Ascending aorta (tissue), 2 donors: Measurements from ENCODE around the gene DNTTIP2. TPM values are rescaled to one million over a fixed set of nuclear protein-coding genes. Genes with fewer than 3 reads are reported as not detected.

Experiments used
- DNase-seq, 2 donors: peaks; one replicate each; pipeline ENCODE4 v3.0.0-alpha.2; 2019; ENCODE audit warnings: low spot score in 2 of 2
- H3K27ac ChIP-seq, 2 donors: fragments of 200-600 bp; sonication (generic); one replicate each; pipeline ENCODE4 v1.5.1; 2016 to 2017; ENCODE audit warnings: mild to moderate bottlenecking in 1 of 2
- H3K27me3 ChIP-seq: fragments of 200-600 bp; sonication (generic); one replicate; pipeline ENCODE4 v1.5.1; 2017
- H3K36me3 ChIP-seq, 2 donors: fragments of 200-600 bp; sonication (generic); one replicate each; pipeline ENCODE4 v1.5.1; 2016
- H3K4me1 ChIP-seq, 2 donors: fragments of 200-600 bp; sonication (generic); one replicate each; pipeline ENCODE4 v1.5.1; 2016 to 2017; ENCODE audit warnings: mild to moderate bottlenecking in 1 of 2
- H3K4me3 ChIP-seq, 2 donors: fragments of 200-600 bp; sonication (generic); one replicate each; pipeline ENCODE4 v1.5.1; 2016 to 2017; ENCODE audit warnings: mild to moderate bottlenecking in 1 of 2
- H3K9me3 ChIP-seq, 2 donors: fragments of 200-600 bp; sonication (generic); one replicate each; pipeline ENCODE4 v1.5.1; 2016
- intact Hi-C: fragments of 100-400 bp; cut with DNase I; formaldehyde crosslinking; loops from one replicate; pipeline ENCODE4 v1.15.1; 2023
- total RNA-seq: library from RNA; depleted of rRNA; stranded (reverse); fragments of >200 nt; gene quantifications from one replicate; pipeline ENCODE4 v1.1.0, GENCODE V29; 2016
- TF ChIP-seq, protein P1 (sequence below), 3 experiments: fragments of 200-600 bp in 2 of 3; fragments of 450-650 bp in 1 of 3; sonication (generic) in 2 of 3; IDR thresholded peaks; one replicate each; pipeline ENCODE4 v1.5.1; 2016 to 2019; ENCODE audit warnings: antibody characterized with exemption in 3 of 3, mild to moderate bottlenecking in 1 of 3, moderate library complexity in 1 of 3

DNTTIP2 gene
- total RNA-seq, 1 donor from 2014 or later: 27.1 TPM

DNA sequence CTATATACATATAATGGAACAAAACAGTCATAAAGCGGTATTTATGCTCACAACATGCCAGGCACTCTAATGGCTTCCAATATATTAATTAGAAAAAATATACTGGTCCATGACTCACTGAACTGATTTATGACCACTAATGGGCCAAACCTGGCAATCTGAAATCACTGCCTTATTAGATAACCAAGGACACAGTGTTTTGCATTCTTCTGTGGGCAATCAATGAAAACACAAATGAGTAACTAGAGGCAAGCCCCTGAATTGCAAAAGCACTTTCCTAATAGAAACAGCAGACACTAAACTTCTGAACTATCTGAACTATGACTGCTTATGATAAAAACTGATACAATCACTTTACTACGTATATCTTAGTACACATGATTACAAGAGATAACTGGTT, 26.7 kb upstream of the DNTTIP2 start:
- H3K4me3 ChIP-seq: no peak overlapping the region
- H3K9me3 ChIP-seq: no peaks in the 10 kb centered on the region
- H3K27ac ChIP-seq: no peak overlapping the region
- no peak for DNase-seq
- peaks cover 0 to 7% of the 10 kb centered on the region in 2 donors for H3K4me1 ChIP-seq
- peaks cover 0 to 3% of the 10 kb centered on the region in 2 donors for H3K36me3 ChIP-seq
- TF ChIP-seq, protein P1, sequence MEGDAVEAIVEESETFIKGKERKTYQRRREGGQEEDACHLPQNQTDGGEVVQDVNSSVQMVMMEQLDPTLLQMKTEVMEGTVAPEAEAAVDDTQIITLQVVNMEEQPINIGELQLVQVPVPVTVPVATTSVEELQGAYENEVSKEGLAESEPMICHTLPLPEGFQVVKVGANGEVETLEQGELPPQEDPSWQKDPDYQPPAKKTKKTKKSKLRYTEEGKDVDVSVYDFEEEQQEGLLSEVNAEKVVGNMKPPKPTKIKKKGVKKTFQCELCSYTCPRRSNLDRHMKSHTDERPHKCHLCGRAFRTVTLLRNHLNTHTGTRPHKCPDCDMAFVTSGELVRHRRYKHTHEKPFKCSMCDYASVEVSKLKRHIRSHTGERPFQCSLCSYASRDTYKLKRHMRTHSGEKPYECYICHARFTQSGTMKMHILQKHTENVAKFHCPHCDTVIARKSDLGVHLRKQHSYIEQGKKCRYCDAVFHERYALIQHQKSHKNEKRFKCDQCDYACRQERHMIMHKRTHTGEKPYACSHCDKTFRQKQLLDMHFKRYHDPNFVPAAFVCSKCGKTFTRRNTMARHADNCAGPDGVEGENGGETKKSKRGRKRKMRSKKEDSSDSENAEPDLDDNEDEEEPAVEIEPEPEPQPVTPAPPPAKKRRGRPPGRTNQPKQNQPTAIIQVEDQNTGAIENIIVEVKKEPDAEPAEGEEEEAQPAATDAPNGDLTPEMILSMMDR (IDR thresholded peaks at IDR 0.05): no peak
- H3K27me3 ChIP-seq: no peaks in the 10 kb centered on the region
- intact Hi-C loops: loop anchor here (10.0 kb wide), 1 partner anchor 429 kb away; no protein-coding TSS in a partner anchor

DNA sequence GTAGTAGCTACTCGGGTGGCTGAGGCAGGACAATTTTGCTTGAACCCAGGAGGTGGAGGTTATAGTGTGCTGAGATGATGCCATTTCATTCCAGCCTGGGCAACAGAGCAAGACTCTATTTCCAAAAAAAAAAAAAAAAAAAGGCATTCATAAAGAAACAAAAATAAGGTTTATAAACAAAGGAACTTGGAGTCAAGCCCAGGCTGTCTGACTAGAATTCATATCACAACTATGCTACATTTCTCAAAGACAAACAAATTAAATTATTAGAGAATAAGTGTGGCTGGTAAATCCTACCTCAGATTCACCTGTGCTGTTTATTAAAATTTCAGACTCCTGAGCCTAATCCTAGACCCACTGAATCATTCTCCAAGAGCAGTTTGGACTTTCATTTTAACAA, 26.0 kb upstream of the DNTTIP2 start:
- no peaks in the 10 kb centered on the region for H3K27me3 ChIP-seq

DNA sequence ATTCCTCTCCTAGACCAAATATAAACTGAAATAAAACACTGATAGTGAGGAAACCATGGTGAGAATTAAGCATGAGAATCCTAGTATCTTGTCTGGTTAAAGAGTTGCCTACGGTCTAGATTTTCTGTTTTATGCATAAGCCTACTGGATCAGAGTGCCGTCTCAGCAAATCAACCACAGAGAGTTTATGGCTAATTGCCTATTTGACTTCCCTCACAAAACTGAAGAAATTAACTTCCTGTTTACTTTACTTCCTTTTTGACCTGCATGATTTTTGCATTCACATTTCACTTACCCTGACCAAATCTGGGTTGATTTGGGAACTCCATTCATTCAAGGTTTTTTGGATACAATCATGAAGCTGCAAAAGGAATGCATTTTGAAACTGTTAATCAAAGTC, 25.2 kb upstream of the DNTTIP2 start:
- intact Hi-C loops: loop anchor here (10.0 kb wide), 1 partner anchor 431 kb away; no protein-coding TSS in a partner anchor
- H3K36me3 ChIP-seq: peaks cover 2 to 12% of the 10 kb centered on the region in 2 donors

More for the DNA sequence above, 26.0 kb upstream of the DNTTIP2 start:
- intact Hi-C loops: loop anchor here (10.0 kb wide), 1 partner anchor 430 kb away; no protein-coding TSS in a partner anchor
- no peaks in the 10 kb centered on the region for H3K9me3 ChIP-seq
- TF ChIP-seq, protein P1 (IDR thresholded peaks at IDR 0.05): no peak
- no peak for DNase-seq
- H3K27ac ChIP-seq: no peak overlapping the region
- H3K4me3 ChIP-seq: no peak overlapping the region
- H3K36me3 ChIP-seq: peaks cover 0 to 9% of the 10 kb centered on the region in 2 donors
- peaks cover 0 to 7% of the 10 kb centered on the region in 2 donors for H3K4me1 ChIP-seq

DNA sequence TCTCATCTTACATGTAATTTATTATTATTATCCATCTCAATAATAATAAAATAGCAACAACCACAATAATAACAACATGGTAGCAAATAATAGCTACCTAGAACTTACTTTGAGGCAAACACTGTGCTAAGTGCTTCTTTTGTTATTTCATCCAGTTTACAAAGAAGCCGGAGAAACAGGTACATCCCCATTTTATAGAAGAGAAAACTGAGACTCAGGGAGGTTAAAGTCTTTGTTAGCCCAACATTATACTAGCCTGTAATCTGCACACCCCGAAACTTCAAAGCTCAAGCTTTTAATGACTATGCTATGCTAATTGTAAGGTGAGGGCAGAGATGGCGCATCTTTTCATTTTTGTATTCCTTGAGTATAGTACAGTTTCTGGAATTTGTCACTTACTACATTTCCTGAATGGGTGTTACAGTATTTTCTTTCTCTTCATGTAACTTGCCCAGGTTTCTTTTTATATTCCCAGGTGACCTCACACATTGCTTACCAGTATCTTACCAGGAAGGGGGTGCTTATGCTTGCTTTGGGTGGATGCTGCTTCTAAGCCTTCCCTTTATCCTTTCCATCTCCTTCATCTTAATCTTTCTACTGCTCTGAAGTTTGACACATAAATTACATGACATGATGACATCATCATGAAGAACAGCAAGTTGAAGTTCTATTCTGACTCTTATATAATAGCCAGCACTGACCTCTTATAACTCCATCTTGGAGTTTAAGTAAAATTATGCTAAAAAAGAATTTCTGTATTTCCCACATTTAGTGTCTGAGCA, 21.9 kb upstream of the DNTTIP2 start:
- intact Hi-C loops: loop anchor here (10.0 kb wide), 1 partner anchor 434 kb away; no protein-coding TSS in a partner anchor
- Histone ChIP-seq H3K4me1 (no peaks in the 10 kb centered on the region), H3K9me3 (no peaks in the 10 kb centered on the region), H3K36me3 (peaks cover 14 to 24% of the 10 kb centered on the region in 2 donors), H3K27ac (no peak overlapping the region), H3K27me3 (no peaks in the 10 kb centered on the region), H3K4me3 (no peak overlapping the region)
- TF ChIP-seq, protein P1 (IDR thresholded peaks at IDR 0.05): no peak
- DNase-seq: no peak

More for the DNA sequence above, 25.2 kb upstream of the DNTTIP2 start:
- TF ChIP-seq, protein P1 (IDR thresholded peaks at IDR 0.05): no peak
- Histone ChIP-seq H3K27ac (no peak overlapping the region), H3K27me3 (no peaks in the 10 kb centered on the region), H3K9me3 (no peaks in the 10 kb centered on the region), H3K4me3 (no peak overlapping the region), H3K4me1 (peaks cover 0 to 7% of the 10 kb centered on the region in 2 donors)
- no peak for DNase-seq

DNA sequence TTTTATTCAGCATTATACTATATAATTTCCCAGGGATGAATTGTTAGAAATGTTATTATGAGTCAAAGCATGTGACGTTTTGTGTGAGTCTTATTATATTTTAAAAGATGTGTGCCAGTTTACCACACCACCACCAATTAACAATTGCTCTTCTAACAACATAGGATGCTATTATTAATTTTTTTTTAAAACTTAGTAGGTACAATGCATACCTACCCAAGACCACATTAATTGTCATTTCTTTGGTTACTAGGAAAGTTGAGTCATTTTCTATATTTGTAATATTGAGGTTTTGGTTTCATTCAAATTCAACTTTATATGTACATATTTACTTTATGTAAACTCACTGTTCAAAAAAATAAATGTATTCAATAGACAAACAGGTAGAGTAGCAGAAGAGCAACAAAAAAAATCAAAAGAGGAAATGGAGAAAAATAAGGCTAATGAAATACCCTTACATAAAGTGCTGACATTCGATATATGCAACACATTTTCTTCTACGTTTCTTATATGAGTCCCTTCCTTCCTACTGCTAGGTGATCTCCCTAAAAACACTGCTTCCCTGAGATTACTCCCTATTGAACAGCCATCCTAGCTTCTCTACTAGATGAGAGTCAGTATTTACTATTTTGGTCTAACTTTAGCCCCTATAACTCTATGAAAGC, 20.7 kb upstream of the DNTTIP2 start:
- no peaks in the 10 kb centered on the region for H3K4me1 ChIP-seq
- no peaks in the 10 kb centered on the region for H3K27me3 ChIP-seq
- intact Hi-C loops: loop anchor here (10.0 kb wide), 1 partner anchor 435 kb away; no protein-coding TSS in a partner anchor
- peaks cover 16 to 24% of the 10 kb centered on the region in 2 donors for H3K36me3 ChIP-seq
- no peaks in the 10 kb centered on the region for H3K9me3 ChIP-seq
- no peak overlapping the region for H3K4me3 ChIP-seq
- TF ChIP-seq, protein P1 (IDR thresholded peaks at IDR 0.05): no peak
- no peak overlapping the region for H3K27ac ChIP-seq
- no peak for DNase-seq
